HepG2 (cell line): ENCODE results near the gene SRSF3. TPM values are rescaled to one million over a fixed set of nuclear protein-coding genes. Genes with fewer than 3 reads are reported as not detected.
"Not testable (repeated sequence)": the region's sequence is repeated elsewhere in the genome, so short reads cannot be mapped to it uniquely, and the experiment has no call there.

Experiments
- ATAC-seq: fragments of 200-7000 bp; cut with Tn5 transposase; 3 replicates; pipeline ENCODE4 v1.9.1; 2020; ENCODE audit warnings: mild to moderate bottlenecking, moderate library complexity
- BruUV-seq: library from RNA; stranded (reverse); fragments of 400-500 nt; replicated peaks from 2 replicates; lab custom pipeline; 2021; lab: Mats Ljungman, UMichigan
- CTCF ChIA-PET: fragments of 300-600 bp; formaldehyde crosslinking; extraction: SDS; loops from one replicate; lab custom pipeline; 2021; ENCODE audit warnings: low total read pairs, inconsistent platforms, low intra/inter-chr PET ratio; lab: Yijun Ruan, JAX
- POLR2A ChIA-PET: fragments of 350-600 bp; sonication (Branson Sonifier 250); formaldehyde crosslinking; loops from one replicate; lab custom pipeline; 2020; ENCODE audit warnings: antibody characterized with exemption, inconsistent platforms; lab: Yijun Ruan, JAX
- DNase-seq: peaks from one replicate; pipeline ENCODE4 v3.0.0-alpha.2; 2015; ENCODE audit warnings: low spot score
- FAIRE-seq: peaks from 3 replicates; lab custom pipeline; 2011; peaks lifted over from hg19 to GRCh38; lab: Jason Lieb, UNC
- H2AFZ ChIP-seq: one replicate; pipeline ENCODE4 v1.6.1; 2011; ENCODE audit warnings: low read length, inconsistent platforms
- H3K27ac ChIP-seq: fragments of 300-600 bp; 3 replicates; pipeline ENCODE4 v1.8.0; 2011; ENCODE audit warnings: mixed run types, mild to moderate bottlenecking, mixed read lengths, low read length, inconsistent platforms; ENCODE audit not compliant: insufficient read depth; ENCODE audit errors: extremely low read length
- H3K27me3 ChIP-seq, 2 experiments: fragments of 200-600 bp in 1 of 2; 2 replicates in 1 of 2; 3 replicates in 1 of 2; pipeline versions ENCODE4 v1.6.0 to v1.8.0; 2011; ENCODE audit warnings: low read length in 2 of 2, mild to moderate bottlenecking in 2 of 2, moderate library complexity in 2 of 2, inconsistent platforms in 1 of 2; ENCODE audit not compliant: insufficient read depth in 2 of 2, control insufficient read depth in 1 of 2
- H3K36me3 ChIP-seq, 2 experiments: fragments of 200-600 bp in 1 of 2; replicated peaks in 1 of 2; 2 replicates in 1 of 2; 3 replicates in 1 of 2; pipeline versions ENCODE4 v1.5.1 to v1.8.0; 2011; ENCODE audit warnings: low read length in 2 of 2, inconsistent platforms in 1 of 2; ENCODE audit not compliant: insufficient read depth in 2 of 2, control insufficient read depth in 1 of 2
- H3K4me1 ChIP-seq: 2 replicates; pipeline ENCODE4 v1.5.1; 2012; ENCODE audit warnings: low read length, inconsistent platforms; ENCODE audit not compliant: insufficient read depth
- H3K4me2 ChIP-seq: 2 replicates; pipeline ENCODE4 v1.6.0; 2011; ENCODE audit warnings: low read depth, low read length, inconsistent platforms
- H3K4me3 ChIP-seq, 3 experiments: fragments of 200-600 bp in 1 of 3; sonication (generic), shearing (Covaris generic) in 1 of 3; replicated peaks in 1 of 3; 2 replicates each; pipeline ENCODE4 v1.5.1; 2011 to 2016; ENCODE audit warnings: low read length in 3 of 3, inconsistent platforms in 2 of 3, low read depth in 2 of 3, mild to moderate bottlenecking in 2 of 3, control low read depth in 1 of 3, mixed read lengths in 1 of 3; ENCODE audit not compliant: insufficient read depth in 1 of 3
- H3K79me2 ChIP-seq: one replicate; pipeline ENCODE4 v1.6.1; 2011; ENCODE audit warnings: low read length, inconsistent platforms; ENCODE audit not compliant: insufficient read depth
- H3K9ac ChIP-seq: 2 replicates; pipeline ENCODE4 v1.6.0; 2011; ENCODE audit warnings: mild to moderate bottlenecking, low read depth, low read length, inconsistent platforms; ENCODE audit not compliant: insufficient read depth
- H3K9me3 ChIP-seq: 2 replicates; pipeline ENCODE4 v1.5.1; 2012; ENCODE audit warnings: mild to moderate bottlenecking, low read length
- H4K20me1 ChIP-seq: 2 replicates; pipeline ENCODE4 v1.6.0; 2011; ENCODE audit warnings: inconsistent platforms, mild to moderate bottlenecking, low read length, moderate library complexity; ENCODE audit not compliant: insufficient read depth
- ARNT2 ChIP-seq: sonication (generic); formaldehyde crosslinking; IDR thresholded peaks from 2 replicates; pipeline ENCODE4 v1.8.0; 2022; ENCODE audit warnings: mild to moderate bottlenecking, low read depth, missing genetic modification reagents, moderate library complexity
- RBFOX2 ChIP-seq: fragments of 200-400 bp; formaldehyde crosslinking; IDR thresholded peaks from 2 replicates; pipeline ENCODE4 v1.6.1; 2017; ENCODE audit warnings: low read depth, mild to moderate bottlenecking, low read length
- RBM22 ChIP-seq: fragments of 200-400 bp; formaldehyde crosslinking; optimal IDR thresholded peaks from 2 replicates; pipeline ENCODE3; 2017; ENCODE audit warnings: mild to moderate bottlenecking, low read length, moderate library complexity
- WGBS: methylation state at CpG from one replicate; pipeline ENCODE4 v1.1.6; 2017; ENCODE audit warnings: low lambda C conversion rate; 5-methylcytosine and 5-hydroxymethylcytosine counted together
- in situ Hi-C: cut with HindIII; loops from 2 replicates; pipeline ENCODE4 v1.10.0; 2017; ENCODE audit warnings: low pct_unique_long_range_greater_than_20kb; ENCODE audit not compliant: extremely low pct_ligation_motif_present
- intact Hi-C: fragments of 100-400 bp; cut with micrococcal nuclease; formaldehyde crosslinking; loops from one replicate; pipeline ENCODE4 v1.10.0; 2022; ENCODE audit not compliant: unreplicated experiment
- polyA plus RNA-seq, 8 experiments: library from polyadenylated mRNA; depleted of rRNA in 3 of 8; stranded (reverse) in 7 of 8; unstranded in 1 of 8; fragments of >200 nt; fragmentation: Illumina TruSeq in 4 of 8; extraction: Trizol in 4 of 8; gene quantifications; 2 replicates each; pipeline versions ENCODE4 v1.2.1 to v1.2.3, GENCODE V29; 2011 to 2016; ENCODE audit warnings: low read depth in 4 of 8, missing spikeins in 1 of 8, mixed read lengths in 1 of 8; ENCODE audit not compliant: insufficient read depth in 1 of 8
- total RNA-seq, 5 experiments: library from RNA; depleted of rRNA; stranded (reverse); fragments of >200 nt; fragmentation: Illumina TruSeq; extraction: Trizol; gene quantifications; 2 replicates each; pipeline ENCODE4 v1.2.3, GENCODE V29; 2016; ENCODE audit warnings: low read depth in 1 of 5

The SRSF3 gene
- total and polyA plus RNA-seq, 2 of the 13 experiments (the other 11 are each of a cell fraction or from before 2014, with no cell fraction given), result 206 to 684 TPM

DNA sequence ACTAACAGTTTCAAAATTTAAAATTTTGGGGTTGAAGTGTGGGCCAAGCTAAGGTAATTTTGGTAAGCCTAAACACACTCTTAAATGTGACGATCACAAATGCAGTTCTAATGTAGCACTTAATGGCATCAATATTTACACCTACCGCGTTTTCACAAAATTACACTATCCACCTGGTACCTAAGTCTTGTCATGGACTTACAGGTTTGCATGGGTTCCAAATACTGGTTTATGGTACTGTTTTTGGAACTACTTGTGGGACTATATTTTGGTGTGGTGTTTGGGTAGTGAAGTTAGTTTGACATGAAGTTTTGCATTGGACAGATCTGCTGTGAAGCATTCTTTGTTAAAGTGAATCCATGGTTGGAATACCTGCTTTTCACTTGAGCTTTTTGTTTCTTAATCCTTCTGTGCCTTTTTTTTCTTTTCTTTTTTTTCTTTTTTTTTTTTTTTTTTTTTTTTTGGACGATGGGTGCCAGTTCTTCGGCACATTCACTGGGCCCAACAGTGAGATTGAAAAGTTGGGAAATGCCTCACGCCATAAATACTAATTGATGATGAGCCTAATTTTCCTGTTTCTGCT, 6.5 kb downstream of the SRSF3 start:
- no peak overlapping the region for H3K4me3 ChIP-seq
- in situ Hi-C loops, result no loop called here
- intact Hi-C loops, result no loop called here
- ATAC-seq (no peak), FAIRE-seq (no peak)
- 92% methylated on average over 6 of the region's 6 CpGs for whole genome bisulfite sequencing
- peaks cover 91% of the 10 kb centered on the region for H3K4me1 ChIP-seq
- peak; percentile 38 for TF ChIP-seq RBFOX2
- TF ChIP-seq ARNT2, result no peak
- TF ChIP-seq RBM22, result peak; percentile 92
- TF ChIP-seq, all 625 proteins: peak for 2
- ChIA-PET CTCF (no interaction called here), POLR2A (interaction anchor here (1.3 to 1.9 kb wide), 4 partner anchors 7 to 77 kb away, joined by 3 to 9 read pairs (median 6); partner anchors contain the start of gene CDKN1A)
- Histone ChIP-seq H2AFZ (no peak overlapping the region), H3K9ac (no peak overlapping the region), H3K36me3 (peaks cover 39 to 90% of the 10 kb centered on the region in 2 experiments), H3K4me2 (peak overlapping the region; percentile 46; the same call in 1 of the 2 replicates), H3K9me3 (no peaks in the 10 kb centered on the region), H3K27me3 (no peaks in the 10 kb centered on the region; a peak in 1 of 5 replicates), H3K79me2 (peaks cover 98% of the 10 kb centered on the region), H4K20me1 (peaks cover 100% of the 10 kb centered on the region), H3K27ac (no peak overlapping the region)
- no TSS peak for BruUV-seq
- no peak for DNase-seq

DNA sequence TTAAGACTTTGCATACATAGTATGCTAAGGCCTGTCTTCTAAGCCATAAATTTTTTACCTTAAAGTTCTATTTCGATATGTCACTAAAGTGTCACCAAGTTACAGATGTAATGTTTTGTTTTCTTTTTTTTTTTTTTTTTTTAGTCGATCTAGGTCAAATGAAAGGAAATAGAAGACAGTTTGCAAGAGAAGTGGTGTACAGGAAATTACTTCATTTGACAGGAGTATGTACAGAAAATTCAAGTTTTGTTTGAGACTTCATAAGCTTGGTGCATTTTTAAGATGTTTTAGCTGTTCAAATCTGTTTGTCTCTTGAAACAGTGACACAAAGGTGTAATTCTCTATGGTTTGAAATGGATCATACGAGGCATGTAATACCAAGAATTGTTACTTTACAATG, 7.7 kb downstream of the SRSF3 start:
- H3K4me3 ChIP-seq, CTCF ChIA-PET, H3K4me2 ChIP-seq, ATAC-seq, H2AFZ ChIP-seq, intact Hi-C loops, H3K9me3 ChIP-seq, in situ Hi-C loops, H3K27me3 ChIP-seq, H3K27ac ChIP-seq, FAIRE-seq, BruUV-seq, DNase-seq, H3K9ac ChIP-seq: not testable (repeated sequence)
- WGBS, result 92% methylated on average over 3 of the region's 3 CpGs
- peaks cover 95% of the 10 kb centered on the region for H4K20me1 ChIP-seq
- POLR2A ChIA-PET, result interaction anchor here (0.6 to 1.3 kb wide), 2 partner anchors 9 to 29 kb away, joined by 3 read pairs; no protein-coding TSS in a partner anchor
- H3K4me1 ChIP-seq, result peaks cover 100% of the 10 kb centered on the region
- H3K79me2 ChIP-seq, result peaks cover 91% of the 10 kb centered on the region
- H3K36me3 ChIP-seq, result peaks cover 40 to 94% of the 10 kb centered on the region in 2 experiments
